Activated CD4-positive, alpha-beta T cell treated with anti-CD3 and anti-CD28 coated beads for 36 hours (primary cell): ENCODE data around the gene TMEM184A. TPM values are rescaled to one million over a fixed set of nuclear protein-coding genes. Genes with fewer than 3 reads are reported as not detected.

Experiments
- ATAC-seq: fragments of 200-7000 bp; cut with Tn5 transposase; one replicate; pipeline ENCODE4 v1.10.0; 2021; ENCODE audit warnings: mild to moderate bottlenecking, moderate library complexity
- CTCF ChIA-PET: fragments of 350-600 bp; sonication (Branson Sonifier 250); formaldehyde crosslinking; loops from one replicate; lab custom pipeline; 2021; ENCODE audit warnings: antibody characterized with exemption; lab: Charles Lee
- POLR2A ChIA-PET: fragments of 350-600 bp; sonication (Branson Sonifier 250); formaldehyde crosslinking; loops from one replicate; lab custom pipeline; 2021; ENCODE audit warnings: antibody characterized with exemption, inconsistent platforms; lab: Charles Lee
- DNase-seq: peaks from one replicate; pipeline ENCODE4 v3.0.0-alpha.2; 2020
- H3K27ac Mint-ChIP-seq: one replicate; pipeline ENCODE4 v1.8.0; 2021; ENCODE audit warnings: mixed read lengths
- H3K27me3 Mint-ChIP-seq: one replicate; pipeline ENCODE4 v1.8.0; 2021; ENCODE audit warnings: mixed read lengths
- H3K36me3 Mint-ChIP-seq: one replicate; pipeline ENCODE4 v1.8.0; 2021; ENCODE audit warnings: low read depth, mixed read lengths
- H3K4me1 Mint-ChIP-seq: one replicate; pipeline ENCODE4 v1.8.0; 2021; ENCODE audit warnings: mixed read lengths
- H3K4me3 Mint-ChIP-seq: one replicate; pipeline ENCODE4 v1.8.0; 2021; ENCODE audit warnings: mild to moderate bottlenecking, moderate library complexity, mixed read lengths
- H3K9me3 Mint-ChIP-seq: one replicate; pipeline ENCODE4 v1.8.0; 2021; ENCODE audit warnings: low read depth, mixed read lengths
- intact Hi-C, 2 experiments: fragments of 100-400 bp; cut with DNase I in 1 of 2; cut with micrococcal nuclease in 1 of 2; formaldehyde crosslinking; loops; one replicate each; pipeline versions ENCODE4 v1.14.2 to v1.15.1; 2022 to 2024; cut with DNase I, micrococcal nuclease
- total RNA-seq, 2 experiments: library from RNA; stranded (reverse); gene quantifications; one replicate each; pipeline ENCODE4 v1.2.3, GENCODE V29; 2021

Gene TMEM184A
- total RNA-seq, 2 experiments from 2014 or later: 0.05 to 0.14 TPM

DNA sequence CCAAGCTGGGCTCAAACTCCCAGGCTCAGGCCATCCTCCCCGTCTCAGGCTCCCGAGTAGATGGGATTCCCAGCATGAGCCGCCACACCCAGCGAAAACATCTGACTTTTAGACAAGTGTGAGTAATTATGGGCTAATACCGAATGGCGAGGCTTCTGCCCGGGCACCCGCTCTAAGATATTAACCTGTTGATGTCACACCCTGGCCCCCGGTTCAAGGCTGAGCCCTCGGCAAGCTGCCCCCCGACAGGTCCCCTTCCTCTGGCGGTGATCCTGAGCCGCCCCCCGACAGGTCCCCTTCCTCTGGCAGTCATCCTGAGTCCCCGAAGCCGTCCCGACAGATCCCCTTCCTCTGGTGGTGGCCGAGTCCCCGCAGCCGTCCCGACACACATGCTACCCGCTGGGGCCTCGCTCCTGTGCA lies 8.6 kb upstream of the TMEM184A start:
- POLR2A ChIA-PET: no interaction called here
- H3K36me3 Mint-ChIP-seq: peaks cover 22% of the 10 kb centered on the region
- DNase-seq (no peak), ATAC-seq (no peak)
- H3K4me1 Mint-ChIP-seq: peaks cover 18% of the 10 kb centered on the region
- no peaks in the 10 kb centered on the region for H3K27me3 Mint-ChIP-seq
- intact Hi-C loops: loop anchor here in 1 of 2 experiments (5.0 kb wide), 1 partner anchor 32 kb away; the partner anchor contains the start of gene MAFK
- H3K9me3 Mint-ChIP-seq: no peaks in the 10 kb centered on the region
- no peak overlapping the region for H3K4me3 Mint-ChIP-seq
- CTCF ChIA-PET: no interaction called here
- H3K27ac Mint-ChIP-seq: no peak overlapping the region

DNA sequence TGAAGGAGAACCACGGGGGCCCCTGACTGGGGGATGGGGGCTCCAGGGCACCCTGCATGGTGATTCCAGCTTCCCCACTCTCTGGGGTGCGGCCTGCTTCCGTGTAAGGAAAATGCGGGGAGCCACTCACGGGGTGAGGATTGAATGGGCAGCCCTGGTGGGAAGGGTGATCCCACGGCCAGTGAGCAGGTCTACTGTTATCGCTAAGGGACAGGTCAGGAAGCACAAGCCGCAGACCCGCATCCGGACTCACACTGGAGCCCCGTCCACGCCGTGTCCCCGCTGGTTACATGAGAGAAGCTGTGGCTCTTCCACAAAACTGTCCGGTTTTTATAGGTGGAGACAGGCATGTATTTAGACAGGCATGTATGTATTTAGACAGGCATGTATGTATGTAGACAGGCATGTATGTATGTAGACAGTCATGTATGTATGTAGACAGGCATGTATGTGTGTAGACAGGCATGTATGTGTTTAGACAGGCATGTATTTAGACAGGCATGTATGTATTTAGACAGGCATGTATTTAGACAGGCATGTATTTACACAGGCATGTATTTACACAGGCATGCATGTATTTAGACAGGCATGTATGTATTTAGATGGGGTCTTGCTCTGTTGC lies 8.1 kb upstream of the TMEM184A start:
- CTCF ChIA-PET: no interaction called here
- Mint-ChIP-seq H3K4me3 (no peak overlapping the region), H3K27me3 (no peaks in the 10 kb centered on the region), H3K4me1 (peaks cover 17% of the 10 kb centered on the region), H3K36me3 (peaks cover 21% of the 10 kb centered on the region), H3K9me3 (no peaks in the 10 kb centered on the region), H3K27ac (no peak overlapping the region)
- intact Hi-C loops: no loop called here
- POLR2A ChIA-PET: no interaction called here
- ATAC-seq (no peak), DNase-seq (no peak)

DNA sequence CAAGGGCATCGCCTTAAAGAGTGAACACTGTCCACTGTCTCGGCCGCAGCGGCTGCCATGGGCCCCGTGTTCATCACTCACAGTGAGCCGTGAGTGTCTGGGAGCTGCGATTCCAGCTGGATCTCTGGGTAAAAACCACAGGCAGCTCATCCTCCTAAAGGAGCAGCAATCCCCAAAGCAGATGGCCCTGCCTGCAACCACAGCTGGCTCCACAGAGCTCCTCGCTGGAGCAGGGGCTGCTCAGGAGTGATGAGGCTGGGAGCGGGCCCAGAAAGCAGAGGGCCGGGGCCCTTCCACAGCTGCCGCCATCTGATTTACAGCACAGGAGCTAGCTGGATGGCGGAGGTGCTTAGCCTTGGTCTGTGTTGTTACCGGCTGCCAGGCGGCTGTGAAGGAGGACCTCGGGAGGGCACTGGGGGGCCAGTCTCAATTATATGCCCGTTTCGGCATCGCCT lies 6.6 kb upstream of the TMEM184A start:
- intact Hi-C loops: no loop called here
- POLR2A ChIA-PET: no interaction called here
- DNase-seq (no peak), ATAC-seq (no peak)
- H3K9me3 Mint-ChIP-seq: no peaks in the 10 kb centered on the region
- H3K27ac Mint-ChIP-seq: no peak overlapping the region
- peaks cover 10% of the 10 kb centered on the region for H3K36me3 Mint-ChIP-seq
- H3K27me3 Mint-ChIP-seq: no peaks in the 10 kb centered on the region
- H3K4me1 Mint-ChIP-seq: peaks cover 4% of the 10 kb centered on the region
- H3K4me3 Mint-ChIP-seq: no peak overlapping the region
- CTCF ChIA-PET: interaction anchor here (1.0 kb wide), 1 partner anchor 48 kb away, joined by 4 read pairs; no protein-coding TSS in a partner anchor

DNA sequence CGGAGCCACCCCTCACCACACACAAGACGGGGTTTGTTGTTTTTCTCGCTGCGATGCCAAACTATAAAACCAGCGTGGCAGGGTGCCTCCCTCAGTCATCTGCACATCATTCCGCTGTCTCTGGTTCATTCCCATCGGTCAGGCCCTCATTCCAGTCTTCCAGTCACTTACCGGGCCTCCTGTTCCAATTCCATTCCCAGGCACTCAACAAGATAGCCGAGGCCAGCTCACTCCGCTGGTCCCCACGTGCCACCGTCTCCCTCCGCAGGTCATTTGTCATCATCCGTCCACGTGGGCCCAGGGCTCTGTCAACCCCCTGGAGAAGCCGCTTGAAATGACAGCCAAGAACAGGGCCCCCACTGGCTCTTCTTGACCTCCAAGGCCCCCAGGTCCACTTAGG lies 6.1 kb upstream of the TMEM184A start:
- H3K36me3 Mint-ChIP-seq: peaks cover 9% of the 10 kb centered on the region
- POLR2A ChIA-PET: no interaction called here
- no peaks in the 10 kb centered on the region for H3K27me3 Mint-ChIP-seq

DNA sequence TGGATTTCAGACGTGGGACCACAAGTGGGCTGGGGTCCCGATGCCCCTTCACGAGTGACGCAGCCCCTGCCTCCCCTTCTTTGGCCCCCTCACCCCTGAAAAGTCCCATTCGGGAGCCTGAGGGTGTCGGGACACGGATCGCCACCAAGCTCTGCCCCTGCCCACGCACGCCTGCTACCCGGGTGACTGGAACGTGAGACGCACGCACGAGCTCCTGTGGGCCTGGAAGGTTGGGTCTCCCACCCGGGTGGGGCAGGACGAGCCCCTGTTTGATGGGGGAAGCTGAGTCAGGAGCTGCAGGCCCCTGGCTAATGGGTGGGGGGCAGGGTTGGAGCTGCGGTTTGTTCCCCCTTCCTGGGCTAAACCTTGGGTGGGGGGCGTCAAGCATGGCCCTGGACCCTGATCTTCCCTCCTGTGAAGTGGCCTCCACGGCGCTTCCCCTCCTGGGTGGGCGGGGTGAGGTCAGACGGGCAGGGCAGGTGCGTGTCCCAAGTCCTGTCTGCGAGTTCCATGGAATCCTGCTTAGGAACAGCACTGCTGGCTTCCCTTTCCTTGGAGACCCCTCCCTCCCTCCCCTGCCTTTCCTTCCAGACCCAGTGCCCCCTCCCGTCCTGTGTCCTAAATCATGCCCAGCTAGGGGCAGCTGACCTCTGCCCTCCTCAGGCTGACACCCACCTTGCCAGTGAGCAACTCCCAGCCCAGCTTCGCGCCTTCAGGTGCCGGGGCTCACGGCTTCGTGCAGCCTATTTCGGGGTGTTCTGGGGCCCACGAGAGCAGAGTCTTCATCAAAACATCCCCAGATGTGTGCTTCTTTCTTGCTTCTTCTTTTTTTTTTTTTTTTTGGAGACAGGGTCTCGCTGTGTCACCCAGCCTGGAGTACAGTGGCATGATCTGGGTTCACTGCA lies 5.3 kb upstream of the TMEM184A start:
- H3K4me1 Mint-ChIP-seq: no peaks in the 10 kb centered on the region
- DNase-seq (no peak), ATAC-seq (no peak)
- H3K27ac Mint-ChIP-seq: no peak overlapping the region
- no peaks in the 10 kb centered on the region for H3K27me3 Mint-ChIP-seq
- H3K4me3 Mint-ChIP-seq: no peak overlapping the region
- no peaks in the 10 kb centered on the region for H3K9me3 Mint-ChIP-seq
- peaks cover 9% of the 10 kb centered on the region for H3K36me3 Mint-ChIP-seq
- intact Hi-C loops: no loop called here
- ChIA-PET POLR2A (no interaction called here), CTCF (no interaction called here)

More for the DNA sequence above, 6.1 kb upstream of the TMEM184A start:
- ATAC-seq (no peak), DNase-seq (no peak)
- Mint-ChIP-seq H3K4me1 (no peaks in the 10 kb centered on the region), H3K27ac (no peak overlapping the region), H3K9me3 (no peaks in the 10 kb centered on the region), H3K4me3 (no peak overlapping the region)
- CTCF ChIA-PET: interaction anchor here (1.0 kb wide), 1 partner anchor 48 kb away, joined by 4 read pairs; no protein-coding TSS in a partner anchor
- intact Hi-C loops: no loop called here

DNA sequence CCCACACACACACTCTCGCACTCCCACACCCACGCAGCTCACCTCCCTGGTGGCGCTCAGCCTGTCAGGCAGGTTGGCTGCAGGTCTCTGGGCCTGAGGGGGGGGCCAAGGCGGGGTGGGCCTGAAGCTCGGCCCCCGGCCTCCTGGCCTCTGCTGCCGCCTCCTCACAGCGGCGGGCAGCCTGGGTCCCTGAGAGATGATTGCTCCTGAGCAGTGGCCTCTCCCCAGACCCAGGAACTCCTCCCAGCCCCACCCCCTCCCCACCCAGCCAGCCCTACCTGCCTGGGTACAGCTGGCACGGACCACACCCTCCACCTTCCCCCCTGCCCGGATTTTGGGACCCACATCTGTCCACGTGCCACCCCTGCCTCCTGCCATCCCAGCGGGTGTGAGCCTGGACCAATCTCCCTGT lies 4.6 kb upstream of the TMEM184A start:
- intact Hi-C loops: no loop called here
- H3K4me1 Mint-ChIP-seq: no peaks in the 10 kb centered on the region
- no peak overlapping the region for H3K4me3 Mint-ChIP-seq
- no peak overlapping the region for H3K27ac Mint-ChIP-seq
- ChIA-PET POLR2A (no interaction called here), CTCF (no interaction called here)
- no peaks in the 10 kb centered on the region for H3K27me3 Mint-ChIP-seq
- H3K9me3 Mint-ChIP-seq: no peaks in the 10 kb centered on the region
- H3K36me3 Mint-ChIP-seq: peaks cover 8% of the 10 kb centered on the region
- DNase-seq (no peak), ATAC-seq (no peak)

DNA sequence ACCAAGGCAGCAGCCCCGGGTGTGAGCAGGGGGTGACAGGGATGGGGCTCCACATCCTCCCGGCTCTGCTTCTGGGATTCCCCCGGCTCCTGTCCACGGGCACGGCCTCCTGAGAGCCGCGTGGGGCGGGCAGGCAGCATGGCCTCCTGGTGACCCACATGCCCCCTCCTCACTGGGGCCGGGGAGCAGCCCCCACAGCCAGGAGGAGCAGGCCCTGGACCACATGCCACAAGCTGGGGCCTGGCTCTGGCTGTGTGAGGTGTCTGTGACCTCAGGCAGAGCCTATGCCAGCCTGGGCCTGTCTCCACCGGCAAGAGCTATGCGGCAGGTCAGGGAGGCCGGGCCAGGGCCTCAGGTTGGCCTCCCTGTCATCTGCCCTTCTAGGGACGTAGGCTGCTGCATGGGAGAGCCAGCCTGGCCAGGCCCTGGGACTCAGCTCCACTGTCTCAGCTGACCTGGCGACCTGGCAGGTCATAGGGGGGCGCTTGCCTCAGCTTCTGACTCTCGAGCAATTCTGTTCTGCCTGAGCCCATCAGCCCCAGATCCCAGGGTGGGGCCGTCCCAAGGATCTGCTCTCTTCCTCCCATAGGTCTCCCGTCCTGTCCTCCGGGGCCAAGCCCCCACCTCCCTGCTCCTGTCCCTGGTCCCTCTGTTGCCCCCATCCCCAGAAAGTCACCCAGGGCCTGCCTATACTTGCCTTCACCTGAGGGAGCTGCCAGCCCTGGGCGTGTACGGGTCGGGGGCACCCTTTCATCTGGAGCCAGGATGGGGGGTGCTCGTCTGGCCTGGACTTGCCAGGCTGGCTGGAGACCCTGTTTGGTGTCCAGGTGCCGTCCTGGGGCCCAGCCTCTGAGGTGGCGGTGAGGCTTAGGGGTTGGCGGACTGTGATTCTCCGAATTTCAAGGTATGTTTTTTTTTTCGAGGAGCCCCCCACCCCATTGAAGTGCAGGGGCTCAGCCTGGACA lies 3.9 kb upstream of the TMEM184A start:
- H3K27ac Mint-ChIP-seq: no peak overlapping the region
- no peak for DNase-seq
- H3K27me3 Mint-ChIP-seq: no peaks in the 10 kb centered on the region
- no peaks in the 10 kb centered on the region for H3K4me1 Mint-ChIP-seq
- H3K36me3 Mint-ChIP-seq: peaks cover 3% of the 10 kb centered on the region
- H3K4me3 Mint-ChIP-seq: no peak overlapping the region
- POLR2A ChIA-PET: no interaction called here
- H3K9me3 Mint-ChIP-seq: no peaks in the 10 kb centered on the region
- ATAC-seq: no peak
- intact Hi-C loops: no loop called here
- CTCF ChIA-PET: no interaction called here

DNA sequence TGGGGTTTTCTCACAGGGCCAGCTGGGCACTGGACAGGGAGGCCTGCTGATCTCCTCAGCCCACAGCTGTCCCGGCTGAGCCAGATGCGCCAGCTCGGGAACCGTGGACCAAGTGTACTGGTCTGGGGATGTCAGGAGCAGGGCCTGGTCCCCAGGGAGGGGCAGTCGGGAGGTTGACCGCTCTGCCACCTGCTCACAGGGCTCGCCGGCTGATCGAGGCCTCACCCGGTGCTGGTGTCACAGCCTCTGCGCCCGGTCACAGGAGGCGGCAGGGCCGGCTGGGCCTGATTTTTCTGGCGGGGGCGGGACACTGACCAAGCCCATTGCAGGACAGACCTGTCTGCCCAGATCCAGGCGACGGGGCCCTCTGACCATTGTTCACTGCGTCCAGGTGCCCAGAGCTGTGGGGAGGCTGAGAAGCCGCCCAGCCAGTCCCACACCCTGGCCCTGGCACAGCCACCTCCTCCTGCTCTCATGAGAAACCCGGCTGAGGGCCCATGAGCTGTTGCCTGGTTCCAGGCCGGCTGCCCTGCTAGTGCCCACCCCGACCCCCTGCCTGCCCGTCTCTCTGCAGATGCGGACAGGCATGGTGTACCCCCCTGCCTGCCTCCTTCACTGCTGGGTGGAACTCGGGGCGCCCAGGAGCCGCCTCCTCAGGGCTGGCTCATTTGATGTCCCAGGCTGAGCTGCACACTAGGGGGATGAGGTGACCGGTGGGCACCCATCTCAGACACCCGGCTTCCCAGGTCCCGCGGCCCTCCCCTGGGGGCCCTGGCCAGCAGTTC lies 3.0 kb upstream of the TMEM184A start:
- ChIA-PET POLR2A (no interaction called here), CTCF (interaction anchor here (1.2 kb wide), 1 partner anchor 8 kb away, joined by 5 read pairs; no protein-coding TSS in a partner anchor)
- H3K27me3 Mint-ChIP-seq: no peaks in the 10 kb centered on the region
- no peaks in the 10 kb centered on the region for H3K4me1 Mint-ChIP-seq
- intact Hi-C loops: no loop called here
- H3K9me3 Mint-ChIP-seq: no peaks in the 10 kb centered on the region
- no peak overlapping the region for H3K4me3 Mint-ChIP-seq
- no peak for DNase-seq
- H3K36me3 Mint-ChIP-seq: no peaks in the 10 kb centered on the region
- H3K27ac Mint-ChIP-seq: no peak overlapping the region
- ATAC-seq: no peak

DNA sequence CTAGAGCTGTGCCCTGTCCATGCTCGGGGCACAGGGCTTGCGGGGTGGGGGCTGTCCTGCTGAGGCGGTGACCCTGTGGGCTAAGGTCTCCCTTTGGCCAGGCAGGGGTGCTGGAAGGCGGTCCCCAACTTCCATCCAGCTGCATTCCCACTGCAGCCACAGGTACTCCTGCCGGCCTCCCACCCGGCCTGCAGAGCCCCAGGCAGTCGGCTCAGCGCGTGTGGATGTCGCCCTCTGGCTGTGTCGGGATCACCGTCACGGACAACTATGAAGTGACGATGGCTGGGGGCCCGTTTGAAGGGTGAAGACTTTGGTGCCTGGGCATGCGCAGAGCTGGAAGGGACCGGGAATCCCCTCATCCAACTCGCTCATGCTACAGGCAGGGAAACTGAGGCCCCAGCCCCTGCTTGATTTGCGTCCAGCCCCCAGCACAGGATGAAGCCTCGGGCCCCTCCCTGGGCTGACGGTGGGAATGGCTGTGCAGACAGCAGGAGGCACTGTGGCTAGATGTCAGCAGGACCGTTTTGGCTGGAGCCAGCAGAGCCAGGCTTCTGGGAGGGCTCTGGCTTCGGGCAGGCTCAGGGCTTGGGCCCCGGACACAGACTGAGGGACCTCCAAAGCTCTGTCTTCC lies 2.3 kb upstream of the TMEM184A start:
- H3K36me3 Mint-ChIP-seq: no peaks in the 10 kb centered on the region
- ChIA-PET POLR2A (no interaction called here), CTCF (interaction anchor here (1.2 kb wide), 1 partner anchor 9 kb away, joined by 5 read pairs; no protein-coding TSS in a partner anchor)
- no peak overlapping the region for H3K4me3 Mint-ChIP-seq
- ATAC-seq (no peak), DNase-seq (no peak)
- no peaks in the 10 kb centered on the region for H3K4me1 Mint-ChIP-seq
- intact Hi-C loops: no loop called here
- no peaks in the 10 kb centered on the region for H3K27me3 Mint-ChIP-seq
- H3K27ac Mint-ChIP-seq: no peak overlapping the region
- H3K9me3 Mint-ChIP-seq: no peaks in the 10 kb centered on the region

DNA sequence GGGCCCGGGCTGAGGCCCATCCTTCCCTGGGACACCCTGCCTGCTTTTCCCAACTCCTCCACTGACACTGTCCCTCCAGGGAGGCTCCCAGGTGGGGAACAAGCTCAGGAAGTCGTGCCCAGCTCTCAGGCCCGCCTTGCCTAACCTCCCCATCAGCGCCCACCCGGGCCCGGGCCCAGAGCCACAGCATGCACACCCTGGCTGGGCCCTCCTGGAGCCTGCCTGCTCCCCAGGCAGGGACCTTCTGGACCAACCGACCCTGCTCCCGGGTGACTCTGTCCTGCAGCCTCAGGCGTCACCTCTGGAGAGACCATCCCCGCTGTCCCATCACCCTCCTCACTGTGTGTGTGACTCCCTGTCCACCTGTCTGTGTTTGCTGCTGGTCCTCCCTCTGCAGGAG lies 1.8 kb upstream of the TMEM184A start:
- ChIA-PET POLR2A (no interaction called here), CTCF (interaction anchor here (1.2 kb wide), 1 partner anchor 10 kb away, joined by 5 read pairs; no protein-coding TSS in a partner anchor)
- no peak overlapping the region for H3K27ac Mint-ChIP-seq
- H3K9me3 Mint-ChIP-seq: no peaks in the 10 kb centered on the region
- H3K27me3 Mint-ChIP-seq: no peaks in the 10 kb centered on the region
- no peaks in the 10 kb centered on the region for H3K4me1 Mint-ChIP-seq
- no peak for ATAC-seq
- no peak for DNase-seq
- intact Hi-C loops: loop anchor here in 1 of 2 experiments (2.0 kb wide), 1 partner anchor 53 kb away; the partner anchor contains the start of gene INTS1
- no peaks in the 10 kb centered on the region for H3K36me3 Mint-ChIP-seq
- no peak overlapping the region for H3K4me3 Mint-ChIP-seq
